Measurements from ENCODE around the gene TMEM154.

DNA sequence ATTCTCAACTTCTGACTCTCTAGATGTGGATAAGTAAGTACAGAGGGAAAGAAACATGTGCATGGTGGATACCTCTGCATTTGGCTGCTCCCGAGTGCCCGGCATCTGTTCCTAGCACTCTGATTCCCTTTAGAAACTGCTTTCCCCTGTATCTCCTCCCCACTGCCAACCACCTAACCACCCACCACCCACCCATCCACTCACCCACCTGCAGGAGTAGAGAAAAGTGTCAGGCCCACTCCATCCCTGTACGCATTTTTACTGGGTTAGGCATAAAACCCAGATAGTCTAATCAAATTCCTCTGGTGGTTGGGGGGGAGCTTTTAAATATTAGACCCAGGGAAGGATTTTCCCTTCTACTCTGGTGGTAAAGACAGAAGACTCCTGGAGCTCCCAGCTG, 63.0 kb downstream of the TMEM154 start:
- no peak for TF ChIP-seq EZH2 (IDR thresholded peaks at IDR 0.05; ENCODE audit: borderline replicate concordance)
- no peak for TF ChIP-seq CTCF (IDR thresholded peaks at IDR 0.05; ENCODE audit: poor library complexity)
- no peak for TF ChIP-seq EZH2phosphoT487 (IDR thresholded peaks at IDR 0.05; ENCODE audit: low read depth, severe bottlenecking, unreplicated experiment)

Data from hepatocyte (in vitro differentiated cells).